SK-N-SH treated with all-trans-retinoic acid at 6 μM for 48 hours (cell line): Measurements from ENCODE around the gene SLC25A11.

Experiments used
- ATAC-seq: fragments of 200-7000 bp; cut with Tn5 transposase; 3 replicates; pipeline ENCODE4 v1.9.1; 2020; ENCODE audit warnings: mild to moderate bottlenecking, moderate library complexity
- ARNTL ChIP-seq: fragments of 450-650 bp; formaldehyde crosslinking; IDR thresholded peaks from 2 replicates; pipeline ENCODE4 v1.5.0; 2020; ENCODE audit warnings: low read depth, mild to moderate bottlenecking, moderate library complexity, borderline replicate concordance
- BACH2 ChIP-seq: fragments of 250-450 bp; sonication (Bioruptor Pico); IDR thresholded peaks from 2 replicates; pipeline ENCODE4 v1.9.0; 2021; ENCODE audit warnings: mild to moderate bottlenecking, borderline replicate concordance
- CREB5 ChIP-seq: fragments of 250-450 bp; sonication (Bioruptor Pico); IDR thresholded peaks from 2 replicates; pipeline ENCODE4 v1.5.1; 2020; ENCODE audit warnings: low read depth, mild to moderate bottlenecking, moderate library complexity
- ESRRG ChIP-seq: fragments of 250-450 bp; sonication (Bioruptor Pico); IDR thresholded peaks from 2 replicates; pipeline ENCODE4 v1.6.1; 2021; ENCODE audit warnings: mild to moderate bottlenecking
- GLIS3 ChIP-seq: fragments of 250-450 bp; sonication (Bioruptor Pico); IDR thresholded peaks from 2 replicates; pipeline ENCODE4 v1.5.0; 2020; ENCODE audit warnings: mild to moderate bottlenecking, moderate library complexity
- OSR1 ChIP-seq: fragments of 250-450 bp; sonication (Bioruptor Pico); IDR thresholded peaks from 2 replicates; pipeline ENCODE4 v1.8.0; 2022; ENCODE audit warnings: moderate library complexity, mild to moderate bottlenecking, inconsistent platforms
- PATZ1 ChIP-seq: fragments of 250-450 bp; sonication (Bioruptor Pico); IDR thresholded peaks from 2 replicates; pipeline ENCODE4 v1.8.0; 2020; ENCODE audit warnings: mild to moderate bottlenecking, moderate library complexity, borderline replicate concordance
- POU6F1 ChIP-seq: fragments of 250-450 bp; sonication (Bioruptor Pico); IDR thresholded peaks from 2 replicates; pipeline ENCODE4 v1.8.0; 2021; ENCODE audit warnings: low read depth, mild to moderate bottlenecking, moderate library complexity, borderline replicate concordance
- SNAI2 ChIP-seq: fragments of 250-450 bp; sonication (Bioruptor Pico); IDR thresholded peaks from 2 replicates; pipeline ENCODE4 v1.5.0; 2020; ENCODE audit warnings: mild to moderate bottlenecking, moderate library complexity
- TCF4 ChIP-seq: fragments of 250-450 bp; sonication (Bioruptor Pico); IDR thresholded peaks from 2 replicates; pipeline ENCODE4 v1.8.0; 2021; ENCODE audit warnings: mild to moderate bottlenecking, moderate library complexity, borderline replicate concordance
- TOX ChIP-seq: fragments of 250-450 bp; sonication (Bioruptor Pico); IDR thresholded peaks from 2 replicates; pipeline ENCODE4 v1.8.0; 2021; ENCODE audit warnings: mild to moderate bottlenecking, moderate library complexity, borderline replicate concordance
- TSHZ2 ChIP-seq: fragments of 250-450 bp; sonication (Bioruptor Pico); IDR thresholded peaks from 2 replicates; pipeline ENCODE4 v1.5.0; 2020; ENCODE audit warnings: mild to moderate bottlenecking, moderate library complexity
- ZC3H10 ChIP-seq: fragments of 250-450 bp; sonication (Bioruptor Pico); IDR thresholded peaks from 2 replicates; pipeline ENCODE4 v1.5.1; 2021; ENCODE audit warnings: mild to moderate bottlenecking, moderate library complexity
- ZFP3 ChIP-seq: fragments of 250-450 bp; sonication (Bioruptor Pico); IDR thresholded peaks from 2 replicates; pipeline ENCODE4 v1.5.0; 2020; ENCODE audit warnings: mild to moderate bottlenecking, moderate library complexity
- ZFP30 ChIP-seq: fragments of 450-650 bp; formaldehyde crosslinking; IDR thresholded peaks from 2 replicates; pipeline ENCODE4 v1.5.0; 2022; ENCODE audit warnings: mild to moderate bottlenecking, moderate library complexity
- ZNF565 ChIP-seq: fragments of 450-650 bp; formaldehyde crosslinking; conservative IDR thresholded peaks from 2 replicates; pipeline ENCODE4 v1.5.0; 2020; ENCODE audit warnings: low read depth, mild to moderate bottlenecking, moderate library complexity
- ZNF70 ChIP-seq: fragments of 450-650 bp; formaldehyde crosslinking; IDR thresholded peaks from 2 replicates; pipeline ENCODE4 v1.5.0; 2020; ENCODE audit warnings: mild to moderate bottlenecking, moderate library complexity
- ZNF8 ChIP-seq: fragments of 450-650 bp; formaldehyde crosslinking; IDR thresholded peaks from 2 replicates; pipeline ENCODE4 v1.5.0; 2020; ENCODE audit warnings: mild to moderate bottlenecking, moderate library complexity

SLC25A11 gene

GRCh38 chr17:4901648-4902344 lies 38.0 kb downstream of the SLC25A11 start:
- TF ChIP-seq ZFP3 (CRISPR knock-in tag), result no peak
- TF ChIP-seq, all 23 proteins: peak for 0
- no peak for ATAC-seq

- no peak for ATAC-seq
- no peak for TF ChIP-seq TCF4
- TF ChIP-seq PATZ1 (CRISPR knock-in tag), result no peak
- no peak for TF ChIP-seq ARNTL
- no peak for TF ChIP-seq ZNF70 (CRISPR knock-in tag)
- no peak for TF ChIP-seq SNAI2 (CRISPR knock-in tag)
- no peak for TF ChIP-seq ZNF8 (CRISPR knock-in tag)
- no peak for TF ChIP-seq ZFP3 (CRISPR knock-in tag)
- TF ChIP-seq TSHZ2 (CRISPR knock-in tag), result no peak
- no peak for TF ChIP-seq POU6F1
- no peak for TF ChIP-seq GLIS3 (CRISPR knock-in tag)
- TF ChIP-seq CREB5 (CRISPR knock-in tag), result no peak
- TF ChIP-seq ZC3H10 (CRISPR knock-in tag), result no peak
- no peak for TF ChIP-seq ZFP30
Observed at GRCh38 chr17:4901108-4901647, 38.7 kb downstream of the SLC25A11 start.

- ATAC-seq, result no peak
- no peak for TF ChIP-seq BACH2
- no peak for TF ChIP-seq TOX (CRISPR knock-in tag)
- no peak for TF ChIP-seq ZNF70 (CRISPR knock-in tag)
- TF ChIP-seq TSHZ2 (CRISPR knock-in tag), result no peak
- no peak for TF ChIP-seq SNAI2 (CRISPR knock-in tag)
- TF ChIP-seq ESRRG, result no peak
- TF ChIP-seq ARNTL, result no peak
- no peak for TF ChIP-seq POU6F1
- no peak for TF ChIP-seq OSR1 (CRISPR knock-in tag)
- no peak for TF ChIP-seq ZNF565 (CRISPR knock-in tag)
- TF ChIP-seq PATZ1 (CRISPR knock-in tag), result no peak
- TF ChIP-seq TCF4, result no peak
Observed at GRCh38 chr17:4900231-4901107, 39.4 kb downstream of the SLC25A11 start.
